OCI-LY1 (cell line): Measurements from ENCODE around the gene NAA25.

Experiments used
- CTCF ChIP-seq: fragments of 200-600 bp; sonication (generic), shearing (Covaris generic); IDR thresholded peaks from 2 replicates; pipeline ENCODE4 v1.5.1; 2017; ENCODE audit warnings: mild to moderate bottlenecking, antibody characterized with exemption, low read length, moderate library complexity, mixed read lengths
- EZH2 ChIP-seq: fragments of 200-600 bp; sonication (generic), shearing (Covaris generic); IDR thresholded peaks from 2 replicates; pipeline ENCODE4 v1.8.0; 2017; ENCODE audit warnings: borderline replicate concordance, mixed run types, mild to moderate bottlenecking, antibody characterized with exemption, low read length, moderate library complexity, mixed read lengths

GRCh38 chr12:111976860-111977259 is 131.7 kb downstream of the NAA25 start:
- TF ChIP-seq CTCF (no peak), EZH2 (no peak)
